Choroid plexus epithelial cell (primary cell): ENCODE results near the gene RBBP8NL.

Source experiments
- DNase-seq: peaks from one replicate; pipeline ENCODE4 v3.0.0-alpha.2; 2010; ENCODE audit warnings: low read depth
- H3K4me3 ChIP-seq: 2 replicates; pipeline ENCODE4 v1.5.1; 2011; ENCODE audit warnings: low read depth, mild to moderate bottlenecking, control low read depth, low read length, moderate library complexity
- CTCF ChIP-seq: conservative IDR thresholded peaks from 2 replicates; pipeline ENCODE4 v1.5.1; 2011; ENCODE audit warnings: low read depth, mild to moderate bottlenecking, control low read depth, inconsistent platforms, low read length, moderate library complexity

Gene RBBP8NL

GRCh38 chr20:62466072-62466760 is 38.9 kb upstream of the RBBP8NL start:
- TF ChIP-seq CTCF = no peak
- H3K4me3 ChIP-seq = no peak overlapping the region
- no peak for DNase-seq

- no peak for TF ChIP-seq CTCF
- no peak for DNase-seq
- H3K4me3 ChIP-seq = no peak overlapping the region
These were observed 37.7 kb upstream of the RBBP8NL start for GRCh38 chr20:62464990-62465389.

GRCh38 chr20:62464425-62464770 is 37.1 kb upstream of the RBBP8NL start:
- no peak for DNase-seq
- H3K4me3 ChIP-seq = no peak overlapping the region
- no peak for TF ChIP-seq CTCF

- TF ChIP-seq CTCF = no peak
- no peak for DNase-seq
- no peak overlapping the region for H3K4me3 ChIP-seq
These were observed 36.5 kb upstream of the RBBP8NL start for GRCh38 chr20:62463651-62464424.

- H3K4me3 ChIP-seq = no peak overlapping the region
- no peak for DNase-seq
- TF ChIP-seq CTCF = no peak
These were observed 35.7 kb upstream of the RBBP8NL start for GRCh38 chr20:62462976-62463592.

- no peak for DNase-seq
- H3K4me3 ChIP-seq = no peak overlapping the region
- no peak for TF ChIP-seq CTCF
These were observed 34.5 kb upstream of the RBBP8NL start for GRCh38 chr20:62461834-62462233.
